Activated B cell treated with CpG ODN at 0.5 μM for 24 hours (primary cell): ENCODE results near the gene GHRL. TPM values are rescaled to one million over a fixed set of nuclear protein-coding genes. Genes with fewer than 3 reads are reported as not detected.

Source experiments
- ATAC-seq: fragments of 200-7000 bp; cut with Tn5 transposase; one replicate; pipeline ENCODE4 v1.10.0; 2021; ENCODE audit warnings: low read depth, mild to moderate bottlenecking, moderate library complexity
- CTCF ChIA-PET: fragments of 350-600 bp; sonication (Branson Sonifier 250); formaldehyde crosslinking; loops from one replicate; lab custom pipeline; 2021; ENCODE audit warnings: antibody characterized with exemption; lab: Charles Lee
- POLR2A ChIA-PET: fragments of 350-600 bp; sonication (Branson Sonifier 250); formaldehyde crosslinking; loops from one replicate; lab custom pipeline; 2021; ENCODE audit warnings: antibody characterized with exemption; lab: Charles Lee
- DNase-seq: peaks from one replicate; pipeline ENCODE4 v3.0.0; 2022
- H3K27ac Mint-ChIP-seq: one replicate; pipeline ENCODE4 v1.8.0; 2020; ENCODE audit warnings: mixed read lengths
- H3K27me3 Mint-ChIP-seq: one replicate; pipeline ENCODE4 v1.8.0; 2021; ENCODE audit warnings: mixed read lengths
- H3K36me3 Mint-ChIP-seq: one replicate; pipeline ENCODE4 v1.8.0; 2021; ENCODE audit warnings: low read depth, mixed read lengths
- H3K4me1 Mint-ChIP-seq: one replicate; pipeline ENCODE4 v1.8.0; 2021; ENCODE audit warnings: mixed read lengths
- H3K4me3 Mint-ChIP-seq: one replicate; pipeline ENCODE4 v1.8.0; 2020; ENCODE audit warnings: mild to moderate bottlenecking, mixed read lengths
- H3K9me3 Mint-ChIP-seq: one replicate; pipeline ENCODE4 v1.8.0; 2020; ENCODE audit warnings: mixed read lengths
- intact Hi-C: fragments of 100-400 bp; cut with micrococcal nuclease; formaldehyde crosslinking; loops from one replicate; pipeline ENCODE4 v1.15.1; 2024
- total RNA-seq: library from RNA; stranded (reverse); gene quantifications from 2 replicates; pipeline ENCODE4 v1.2.3, GENCODE V29; 2022
- TF ChIP-seq, protein P1 (sequence below): fragments of 200-600 bp; IDR thresholded peaks from one replicate; pipeline ENCODE4 v1.8.0; 2022; ENCODE audit warnings: antibody characterized with exemption, mild to moderate bottlenecking

GHRL gene
- total RNA-seq, 1 donor from 2014 or later, result 2.8 TPM

- peak overlapping the region; percentile 74 for H3K4me3 Mint-ChIP-seq
- TF ChIP-seq, protein P1, sequence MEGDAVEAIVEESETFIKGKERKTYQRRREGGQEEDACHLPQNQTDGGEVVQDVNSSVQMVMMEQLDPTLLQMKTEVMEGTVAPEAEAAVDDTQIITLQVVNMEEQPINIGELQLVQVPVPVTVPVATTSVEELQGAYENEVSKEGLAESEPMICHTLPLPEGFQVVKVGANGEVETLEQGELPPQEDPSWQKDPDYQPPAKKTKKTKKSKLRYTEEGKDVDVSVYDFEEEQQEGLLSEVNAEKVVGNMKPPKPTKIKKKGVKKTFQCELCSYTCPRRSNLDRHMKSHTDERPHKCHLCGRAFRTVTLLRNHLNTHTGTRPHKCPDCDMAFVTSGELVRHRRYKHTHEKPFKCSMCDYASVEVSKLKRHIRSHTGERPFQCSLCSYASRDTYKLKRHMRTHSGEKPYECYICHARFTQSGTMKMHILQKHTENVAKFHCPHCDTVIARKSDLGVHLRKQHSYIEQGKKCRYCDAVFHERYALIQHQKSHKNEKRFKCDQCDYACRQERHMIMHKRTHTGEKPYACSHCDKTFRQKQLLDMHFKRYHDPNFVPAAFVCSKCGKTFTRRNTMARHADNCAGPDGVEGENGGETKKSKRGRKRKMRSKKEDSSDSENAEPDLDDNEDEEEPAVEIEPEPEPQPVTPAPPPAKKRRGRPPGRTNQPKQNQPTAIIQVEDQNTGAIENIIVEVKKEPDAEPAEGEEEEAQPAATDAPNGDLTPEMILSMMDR, result no peak
- CTCF ChIA-PET, result no interaction called here
These were observed 26.5 kb upstream of the GHRL start for GRCh38 chr3:10319251-10319650.

DNA sequence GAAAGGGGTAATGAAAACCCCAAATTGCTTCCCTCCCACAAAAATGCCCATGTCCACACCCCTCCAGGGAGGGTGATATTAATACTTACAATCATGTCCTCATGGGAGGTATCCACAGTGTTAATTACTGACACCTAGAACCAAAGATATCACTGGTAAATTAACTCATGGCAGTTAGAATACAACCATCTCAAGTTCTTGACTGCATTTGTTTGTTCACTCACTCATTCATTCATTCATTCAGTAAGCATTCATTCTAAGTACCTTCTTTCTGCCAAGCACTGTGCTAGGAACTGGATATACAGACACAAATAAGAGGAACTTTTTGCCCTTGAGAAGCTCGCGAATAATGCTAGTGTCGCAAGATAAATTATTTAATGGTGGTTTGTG is 25.2 kb upstream of the GHRL start:
- Mint-ChIP-seq H3K9me3 (no peaks in the 10 kb centered on the region), H3K4me3 (peak overlapping the region; percentile 15), H3K4me1 (peaks cover 32% of the 10 kb centered on the region), H3K27me3 (no peaks in the 10 kb centered on the region), H3K36me3 (peaks cover 56% of the 10 kb centered on the region), H3K27ac (no peak overlapping the region)
- intact Hi-C loops, result no loop called here
- ChIA-PET CTCF (no interaction called here), POLR2A (no interaction called here)
- ATAC-seq, result no peak
- DNase-seq, result no peak
- TF ChIP-seq, protein P1, result no peak

More at GRCh38 chr3:10319251-10319650, 26.5 kb upstream of the GHRL start:
- intact Hi-C loops, result no loop called here
- no peaks in the 10 kb centered on the region for H3K9me3 Mint-ChIP-seq
- H3K4me1 Mint-ChIP-seq, result peaks cover 32% of the 10 kb centered on the region
- no peak overlapping the region for H3K27ac Mint-ChIP-seq
- DNase-seq (no peak), ATAC-seq (no peak)
- peaks cover 44% of the 10 kb centered on the region for H3K36me3 Mint-ChIP-seq
- no peaks in the 10 kb centered on the region for H3K27me3 Mint-ChIP-seq
- POLR2A ChIA-PET, result no interaction called here

GRCh38 chr3:10317311-10317960 is 24.7 kb upstream of the GHRL start:
- Mint-ChIP-seq H3K27ac (no peak overlapping the region), H3K4me1 (peaks cover 32% of the 10 kb centered on the region), H3K36me3 (peaks cover 62% of the 10 kb centered on the region), H3K9me3 (no peaks in the 10 kb centered on the region), H3K4me3 (no peak overlapping the region), H3K27me3 (no peaks in the 10 kb centered on the region)
- intact Hi-C loops, result no loop called here
- no peak for ATAC-seq
- DNase-seq, result no peak
- ChIA-PET POLR2A (no interaction called here), CTCF (no interaction called here)
- TF ChIP-seq, protein P1, result no peak

DNA sequence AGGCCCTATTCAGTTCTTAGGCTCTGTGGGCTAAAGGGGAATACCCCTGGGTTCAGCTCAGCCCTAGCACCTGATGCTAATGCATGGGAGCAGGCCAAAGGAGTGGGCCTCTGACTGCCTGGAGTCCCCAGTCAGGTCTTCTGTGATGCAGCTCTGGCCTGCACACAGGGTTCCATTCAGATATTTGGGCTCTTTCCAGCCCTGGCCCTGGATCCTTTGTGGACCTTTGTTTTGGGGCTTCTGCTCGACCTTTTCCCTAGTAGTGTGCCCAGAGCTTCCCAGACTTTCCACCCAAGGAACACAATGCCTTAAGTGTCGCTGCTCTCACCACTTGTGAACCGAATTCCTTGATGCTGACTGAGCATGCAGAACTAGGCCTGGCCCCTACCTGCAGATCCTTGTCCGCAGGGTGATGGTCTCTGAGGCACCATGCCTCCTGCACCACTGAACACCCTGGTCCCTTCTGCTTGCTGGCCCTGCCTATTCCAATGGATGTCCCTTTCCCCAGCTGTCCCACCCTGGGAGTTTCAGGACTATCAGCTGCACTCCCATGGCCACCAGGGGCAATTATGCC is 23.1 kb upstream of the GHRL start:
- POLR2A ChIA-PET, result interaction anchor here (0.9 kb wide), 1 partner anchor 26 kb away, joined by 3 read pairs; no protein-coding TSS in a partner anchor
- Mint-ChIP-seq H3K4me1 (peaks cover 29% of the 10 kb centered on the region), H3K4me3 (no peak overlapping the region), H3K9me3 (no peaks in the 10 kb centered on the region), H3K36me3 (peaks cover 76% of the 10 kb centered on the region), H3K27ac (no peak overlapping the region), H3K27me3 (no peaks in the 10 kb centered on the region)
- CTCF ChIA-PET, result no interaction called here
- ATAC-seq (no peak), DNase-seq (no peak)
- TF ChIP-seq, protein P1, result no peak
- intact Hi-C loops, result no loop called here

GRCh38 chr3:10315101-10315500 is 22.4 kb upstream of the GHRL start:
- Mint-ChIP-seq H3K36me3 (peaks cover 84% of the 10 kb centered on the region), H3K27ac (no peak overlapping the region), H3K9me3 (no peaks in the 10 kb centered on the region), H3K4me1 (peaks cover 25% of the 10 kb centered on the region), H3K4me3 (no peak overlapping the region), H3K27me3 (no peaks in the 10 kb centered on the region)
- ATAC-seq, result no peak
- ChIA-PET CTCF (no interaction called here), POLR2A (interaction anchor here (0.9 kb wide), 1 partner anchor 25 kb away, joined by 3 read pairs; no protein-coding TSS in a partner anchor)
- TF ChIP-seq, protein P1, result no peak
- no peak for DNase-seq
- intact Hi-C loops, result no loop called here
